ENCODE data around the gene PLA1A. TPM values are rescaled to one million over a fixed set of nuclear protein-coding genes. Genes with fewer than 3 reads are reported as not detected.

PLA1A gene
- total and polyA plus RNA-seq, 10 of the 15 experiments (the other 5 are each of a cell fraction or from before 2014, with no cell fraction given) = 2.9 to 106 (median 4.8) TPM

GRCh38 chr3:119575507-119575906 is 22.2 kb upstream of the PLA1A start:
- RAD21 ChIA-PET (ENCODE audit: unreplicated experiment) = no interaction called here
- SMC1A ChIA-PET (ENCODE audit: uncharacterized antibody, unreplicated experiment) = interaction anchor here (0.6 to 2.6 kb wide), 3 partner anchors 13 to 106 kb away, joined by 3 to 7 read pairs (median 5); no protein-coding TSS in a partner anchor
- ATAC-seq = no peak
- POLR2A ChIA-PET = no interaction called here
- H3K4me3 ChIP-seq = no peak overlapping the region
- peaks cover 1% of the 10 kb centered on the region for H3K4me1 ChIP-seq (ENCODE audit: control insufficient read depth, insufficient read depth, low read length)
- DNase-seq (ENCODE audit: low read depth, low spot score) = no peak
- no peak overlapping the region for H3K4me2 ChIP-seq (ENCODE audit: control insufficient read depth, insufficient read depth)
- no peak overlapping the region for H3K27ac ChIP-seq (ENCODE audit: control insufficient read depth, insufficient read depth)
- H3K9ac ChIP-seq (ENCODE audit: control insufficient read depth, insufficient read depth, low read length) = no peak overlapping the region
- intact Hi-C loops (cut with micrococcal nuclease; ENCODE audit: unreplicated experiment) (no loop called here), in situ Hi-C loops (cut with MboI) (no loop called here)
- no peaks in the 10 kb centered on the region for H3K27me3 ChIP-seq (replicated peaks in 1 of 2; ENCODE audit: control insufficient read depth in 2 of 2, insufficient read depth in 2 of 2, low read length in 1 of 2)
- H3K79me2 ChIP-seq (ENCODE audit: control insufficient read depth, insufficient read depth, low read length) = peaks cover 14% of the 10 kb centered on the region
- no peaks in the 10 kb centered on the region for H3K9me3 ChIP-seq (replicated peaks; ENCODE audit: control insufficient read depth, insufficient read depth, low read length)
- CTCF ChIA-PET = interaction anchor here (0.9 kb wide), 1 partner anchor 13 kb away, joined by 3 read pairs; no protein-coding TSS in a partner anchor
- BruUV-seq (replicated peaks) = no TSS peak
- no peak for FAIRE-seq
- no peaks in the 10 kb centered on the region for H4K20me1 ChIP-seq (ENCODE audit: control insufficient read depth, insufficient read depth)
- no peaks in the 10 kb centered on the region for H3K36me3 ChIP-seq (ENCODE audit: control insufficient read depth in 2 of 2, insufficient read depth in 2 of 2, low read length in 1 of 2)
- H2AFZ ChIP-seq (ENCODE audit: control insufficient read depth, low read depth, low read length) = no peak overlapping the region; the same call in 1 of the 2 replicates
- no peak for TF ChIP-seq USF2 (IDR thresholded peaks at IDR 0.05; ENCODE audit: borderline replicate concordance, low read depth, low read length)
- TF ChIP-seq REST (IDR thresholded peaks at IDR 0.05; ENCODE audit: low read depth, low read length) = no peak
- no peak for TF ChIP-seq NR2C1 (IDR thresholded peaks at IDR 0.05)
- no peak for TF ChIP-seq CBX3 (IDR thresholded peaks at IDR 0.05; ENCODE audit: borderline replicate concordance, low read depth)
- no peak for TF ChIP-seq RUNX3 (IDR thresholded peaks at IDR 0.05; ENCODE audit: low read length)
- no peak for TF ChIP-seq ASH2L (IDR thresholded peaks at IDR 0.05; ENCODE audit: borderline replicate concordance, low read depth)
- TF ChIP-seq RELB (IDR thresholded peaks at IDR 0.05; ENCODE audit: low read depth) = no peak
- no peak for TF ChIP-seq GATAD2B (conservative IDR thresholded peaks at IDR 0.05; ENCODE audit: low read depth)
- no peak for TF ChIP-seq STAT3 (IDR thresholded peaks at IDR 0.05; ENCODE audit: low read depth, low read length)
- no peak for TF ChIP-seq SREBF1 (IDR thresholded peaks at IDR 0.05; ENCODE audit: low read length)
- TF ChIP-seq SUZ12 (IDR thresholded peaks at IDR 0.05; ENCODE audit: unreplicated experiment) = no peak
- no peak for TF ChIP-seq JUND (IDR thresholded peaks at IDR 0.05; ENCODE audit: low read depth, low read length)
- TF ChIP-seq USF1 (IDR thresholded peaks at IDR 0.05; ENCODE audit: borderline replicate concordance, extremely low read length, insufficient read depth, low read depth, low read length) = no peak
- no peak for TF ChIP-seq KAT2A (conservative IDR thresholded peaks at IDR 0.05; ENCODE audit: control insufficient read depth, low read depth, low read length)
- TF ChIP-seq FOXK2 (IDR thresholded peaks at IDR 0.05) = no peak
- TF ChIP-seq MLLT1 (IDR thresholded peaks at IDR 0.05) = no peak
- no peak for TF ChIP-seq PML (IDR thresholded peaks at IDR 0.05; ENCODE audit: low read length)

Measured in GM12878 (cell line).